Natural killer cell (primary cell): ENCODE results near the gene MAN1A1. TPM values are rescaled to one million over a fixed set of nuclear protein-coding genes. Genes with fewer than 3 reads are reported as not detected.

Experiments
- ATAC-seq, 3 donors: fragments of 150-1000 bp in 2 of 3; fragments of 200-7000 bp in 1 of 3; cut with Tn5 transposase; 1 replicate in 1 of 3; 2 replicates in 2 of 3; pipeline ENCODE4 v1.10.0; 2021; ENCODE audit warnings: mild to moderate bottlenecking in 2 of 3, moderate library complexity in 2 of 3
- DNase-seq, 2 donors: peaks; one replicate each; pipeline versions ENCODE4 v3.0.0 to v3.0.0-alpha.2; 2013 to 2021; ENCODE audit warnings: mixed read lengths in 1 of 2
- H3K27ac ChIP-seq: one replicate; pipeline ENCODE4 v1.5.1; 2013; ENCODE audit warnings: mild to moderate bottlenecking, low read length
- H3K27me3 ChIP-seq: one replicate; pipeline ENCODE4 v1.6.1; 2013; ENCODE audit warnings: low read length; ENCODE audit not compliant: control insufficient read depth, insufficient read depth
- H3K36me3 ChIP-seq: one replicate; pipeline ENCODE4 v1.6.1; 2013; ENCODE audit warnings: low read length; ENCODE audit not compliant: control insufficient read depth, insufficient read depth
- H3K4me1 ChIP-seq: one replicate; pipeline ENCODE4 v1.6.1; 2013; ENCODE audit warnings: low read length; ENCODE audit not compliant: control insufficient read depth, insufficient read depth
- H3K4me3 ChIP-seq: one replicate; pipeline ENCODE4 v1.5.1; 2013; ENCODE audit warnings: low read length
- H3K9me3 ChIP-seq: one replicate; pipeline ENCODE4 v1.6.1; 2013; ENCODE audit warnings: low read length; ENCODE audit not compliant: control insufficient read depth, insufficient read depth
- H3K27ac Mint-ChIP-seq, 2 donors: one replicate each; pipeline ENCODE4 v1.8.0; 2022; ENCODE audit warnings: mild to moderate bottlenecking in 2 of 2, mixed read lengths in 2 of 2, moderate library complexity in 1 of 2
- H3K27me3 Mint-ChIP-seq, 2 donors: one replicate each; pipeline ENCODE4 v1.8.0; 2022; ENCODE audit warnings: low read depth in 2 of 2, mixed read lengths in 2 of 2
- H3K36me3 Mint-ChIP-seq: one replicate; pipeline ENCODE4 v1.8.0; 2022; ENCODE audit warnings: mixed read lengths
- H3K4me1 Mint-ChIP-seq, 2 donors: one replicate each; pipeline ENCODE4 v1.8.0; 2022; ENCODE audit warnings: mixed read lengths in 2 of 2
- H3K4me3 Mint-ChIP-seq: one replicate; pipeline ENCODE4 v1.8.0; 2022; ENCODE audit warnings: mild to moderate bottlenecking, moderate library complexity, mixed read lengths
- H3K9me3 Mint-ChIP-seq, 2 donors: one replicate each; pipeline ENCODE4 v1.8.0; 2022; ENCODE audit warnings: mixed read lengths in 2 of 2
- CTCF ChIP-seq: fragments of 200-600 bp; IDR thresholded peaks from one replicate; pipeline ENCODE4 v1.8.0; 2022; ENCODE audit warnings: antibody characterized with exemption
- WGBS: methylation state at CpG from one replicate; pipeline ENCODE4 v1.1.7; 2013; ENCODE audit warnings: missing lambda C conversion rate; ENCODE audit not compliant: insufficient coverage; 5-methylcytosine and 5-hydroxymethylcytosine counted together
- intact Hi-C: fragments of 100-400 bp; cut with micrococcal nuclease; formaldehyde crosslinking; loops from one replicate; pipeline ENCODE4 v1.14.2; 2022
- total RNA-seq, 4 donors: library from RNA; stranded (reverse); fragments of 120-200 nt in 1 of 4; gene quantifications; one replicate each; pipeline versions ENCODE4 v1.2.3 to v1.2.4, GENCODE V29; 2013 to 2022

The MAN1A1 gene
- total RNA-seq, 3 donors from 2014 or later (not counting 1 experiment from before 2014, with no cell fraction given) = 45.6 to 54.6 (median 53.6) TPM

DNA sequence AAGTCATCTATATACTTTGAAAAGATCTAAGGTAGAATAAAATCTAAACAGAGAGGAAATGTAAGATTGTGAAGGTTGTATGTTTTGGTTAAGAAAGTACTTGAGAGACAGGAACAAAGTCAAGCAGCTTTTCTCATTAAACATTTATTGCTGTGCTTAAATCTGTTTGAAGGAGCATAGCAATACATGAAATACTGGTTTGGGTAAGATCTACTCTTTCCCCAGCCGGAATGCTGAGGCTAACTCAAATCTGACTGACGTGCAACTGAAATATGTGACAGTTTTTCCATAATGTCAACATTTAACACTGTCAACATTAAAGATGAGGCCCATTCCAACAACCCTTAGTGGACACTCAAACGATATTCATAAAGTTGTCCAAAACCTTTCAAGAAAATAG, 59.9 kb downstream of the MAN1A1 start:
- Histone ChIP-seq H3K27ac (no peak overlapping the region), H3K27me3 (no peaks in the 10 kb centered on the region), H3K4me3 (no peak overlapping the region), H3K9me3 (no peaks in the 10 kb centered on the region), H3K36me3 (no peaks in the 10 kb centered on the region), H3K4me1 (no peaks in the 10 kb centered on the region)
- no peaks in the 10 kb centered on the region for H3K27me3 Mint-ChIP-seq
- no peak for TF ChIP-seq CTCF
- DNase-seq (no peak), ATAC-seq (no peak)
- H3K27ac Mint-ChIP-seq = no peak overlapping the region
- H3K9me3 Mint-ChIP-seq = no peaks in the 10 kb centered on the region
- H3K36me3 Mint-ChIP-seq = peaks cover 11% of the 10 kb centered on the region
- intact Hi-C loops = no loop called here
- no peak overlapping the region for H3K4me3 Mint-ChIP-seq
- WGBS = 85% methylated on average over 3 of the region's 3 CpGs
- H3K4me1 Mint-ChIP-seq = peaks cover 16 to 26% of the 10 kb centered on the region in 2 donors

GRCh38 chr6:119285908-119286625, 63.5 kb downstream of the MAN1A1 start:
- no peak for TF ChIP-seq CTCF
- no peak for DNase-seq
- Mint-ChIP-seq H3K27ac (no peak overlapping the region), H3K27me3 (no peaks in the 10 kb centered on the region), H3K36me3 (peaks cover 11% of the 10 kb centered on the region), H3K9me3 (no peaks in the 10 kb centered on the region), H3K4me3 (no peak overlapping the region), H3K4me1 (peaks cover 24 to 36% of the 10 kb centered on the region in 2 donors)
- Histone ChIP-seq H3K4me1 (no peaks in the 10 kb centered on the region), H3K4me3 (no peak overlapping the region), H3K9me3 (no peaks in the 10 kb centered on the region), H3K36me3 (no peaks in the 10 kb centered on the region), H3K27ac (no peak overlapping the region), H3K27me3 (no peaks in the 10 kb centered on the region)
- no peak for ATAC-seq
- intact Hi-C loops = no loop called here
- 100% methylated on average over 3 of the region's 3 CpGs for WGBS

DNA sequence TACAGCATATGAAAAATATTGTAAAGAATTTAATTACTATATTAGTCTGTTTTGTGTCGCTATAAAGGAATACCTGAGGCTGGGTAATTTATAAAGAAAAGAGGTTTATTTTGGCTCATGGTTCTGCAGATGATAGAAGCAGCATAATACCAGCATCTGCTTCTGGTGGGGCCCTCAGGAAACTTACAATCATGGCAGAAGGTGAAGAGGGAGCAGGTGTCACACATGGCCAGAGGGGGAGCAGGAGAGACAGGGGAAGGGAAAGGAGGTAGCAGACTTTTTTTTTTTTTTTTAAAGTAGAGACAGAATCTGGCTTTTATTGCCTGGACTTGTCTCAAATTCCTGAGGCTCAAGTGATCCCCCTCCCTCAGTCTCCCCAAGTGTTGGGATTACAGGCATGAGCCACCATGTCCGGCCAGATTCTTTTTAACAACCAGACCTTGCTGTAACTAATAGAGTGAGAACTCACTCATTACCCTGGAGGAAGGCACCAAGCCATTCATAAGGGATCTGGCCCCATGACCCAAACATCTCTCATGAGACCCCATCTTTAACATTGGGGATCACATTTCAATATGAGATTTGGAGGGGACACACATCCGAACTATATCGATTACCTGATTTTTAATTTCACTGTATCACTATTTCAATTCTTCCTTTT, 64.6 kb downstream of the MAN1A1 start:
- DNase-seq (peak in 1 of 2 donors; percentile 43), ATAC-seq (peak in 2 of 3 donors; percentile 63 to 68)
- Mint-ChIP-seq H3K4me1 (peaks cover 22 to 34% of the 10 kb centered on the region in 2 donors), H3K36me3 (peaks cover 11% of the 10 kb centered on the region), H3K9me3 (no peaks in the 10 kb centered on the region), H3K4me3 (no peak overlapping the region), H3K27me3 (no peaks in the 10 kb centered on the region), H3K27ac (no peak overlapping the region)
- Histone ChIP-seq H3K36me3 (no peaks in the 10 kb centered on the region), H3K27ac (no peak overlapping the region), H3K9me3 (no peaks in the 10 kb centered on the region), H3K4me1 (no peaks in the 10 kb centered on the region), H3K27me3 (no peaks in the 10 kb centered on the region), H3K4me3 (no peak overlapping the region)
- peak; percentile 12 for TF ChIP-seq CTCF
- intact Hi-C loops = no loop called here
- WGBS = 94% methylated on average over 2 of the region's 4 CpGs
